ENCODE results near the gene TLR5.
"Not testable (repeated sequence)": the region's sequence is repeated elsewhere in the genome, so short reads cannot be mapped to it uniquely, and the experiment has no call there.

The TLR5 gene

DNA sequence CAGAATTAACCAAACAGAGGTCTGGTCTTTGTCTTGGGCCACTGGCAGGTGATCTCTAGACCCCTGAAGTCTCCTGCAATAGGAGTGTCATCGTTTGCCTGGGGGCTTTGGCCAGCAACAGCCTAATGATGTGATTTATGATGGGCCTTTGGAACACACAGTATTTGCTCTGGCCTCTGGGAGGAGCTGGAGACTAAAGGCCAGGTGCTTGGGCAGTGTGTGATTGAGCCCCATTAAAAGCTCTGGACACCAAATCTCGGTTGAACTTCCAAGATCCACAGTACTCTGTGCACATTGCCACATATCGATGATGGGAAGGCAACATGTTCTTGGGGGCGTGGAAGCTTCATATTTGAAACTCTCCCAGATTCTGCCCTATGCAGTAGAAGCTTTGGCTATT, 32.0 kb upstream of the TLR5 start:
- H3K9me3 ChIP-seq (ENCODE audit: insufficient read depth, low read length) = no peaks in the 10 kb centered on the region
- H3K9me2 ChIP-seq (replicated peaks; ENCODE audit: insufficient read depth, low read length) = no peaks in the 10 kb centered on the region
- H3F3A ChIP-seq (ENCODE audit: insufficient read depth) = no peaks in the 10 kb centered on the region
- no peaks in the 10 kb centered on the region for H3K27me3 ChIP-seq (ENCODE audit: low read length)
- no peak overlapping the region for H2AFZ ChIP-seq (ENCODE audit: low read depth, low read length, severe bottlenecking)
- TF ChIP-seq, protein P1, sequence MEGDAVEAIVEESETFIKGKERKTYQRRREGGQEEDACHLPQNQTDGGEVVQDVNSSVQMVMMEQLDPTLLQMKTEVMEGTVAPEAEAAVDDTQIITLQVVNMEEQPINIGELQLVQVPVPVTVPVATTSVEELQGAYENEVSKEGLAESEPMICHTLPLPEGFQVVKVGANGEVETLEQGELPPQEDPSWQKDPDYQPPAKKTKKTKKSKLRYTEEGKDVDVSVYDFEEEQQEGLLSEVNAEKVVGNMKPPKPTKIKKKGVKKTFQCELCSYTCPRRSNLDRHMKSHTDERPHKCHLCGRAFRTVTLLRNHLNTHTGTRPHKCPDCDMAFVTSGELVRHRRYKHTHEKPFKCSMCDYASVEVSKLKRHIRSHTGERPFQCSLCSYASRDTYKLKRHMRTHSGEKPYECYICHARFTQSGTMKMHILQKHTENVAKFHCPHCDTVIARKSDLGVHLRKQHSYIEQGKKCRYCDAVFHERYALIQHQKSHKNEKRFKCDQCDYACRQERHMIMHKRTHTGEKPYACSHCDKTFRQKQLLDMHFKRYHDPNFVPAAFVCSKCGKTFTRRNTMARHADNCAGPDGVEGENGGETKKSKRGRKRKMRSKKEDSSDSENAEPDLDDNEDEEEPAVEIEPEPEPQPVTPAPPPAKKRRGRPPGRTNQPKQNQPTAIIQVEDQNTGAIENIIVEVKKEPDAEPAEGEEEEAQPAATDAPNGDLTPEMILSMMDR (IDR thresholded peaks at IDR 0.05; ENCODE audit: insufficient read depth, low read length, poor library complexity, severe bottlenecking) = no peak
- TF ChIP-seq EZH2phosphoT487 (conservative IDR thresholded peaks at IDR 0.05; ENCODE audit: low read length) = no peak
- no peak overlapping the region for H3K4me3 ChIP-seq (ENCODE audit: insufficient read depth, low read length, poor library complexity, severe bottlenecking)
- H4K20me1 ChIP-seq (ENCODE audit: low read depth, low read length) = no peaks in the 10 kb centered on the region
- H3K27ac ChIP-seq (ENCODE audit: low read depth, low read length) = no peak overlapping the region
- H3K9ac ChIP-seq (ENCODE audit: low read length) = no peak overlapping the region
- H3K36me3 ChIP-seq (ENCODE audit: low read length) = no peaks in the 10 kb centered on the region
- no peak overlapping the region for H3K4me2 ChIP-seq (ENCODE audit: low read depth, low read length, poor library complexity, severe bottlenecking)
- H3K79me2 ChIP-seq (ENCODE audit: insufficient read depth, low read length) = no peaks in the 10 kb centered on the region

DNA sequence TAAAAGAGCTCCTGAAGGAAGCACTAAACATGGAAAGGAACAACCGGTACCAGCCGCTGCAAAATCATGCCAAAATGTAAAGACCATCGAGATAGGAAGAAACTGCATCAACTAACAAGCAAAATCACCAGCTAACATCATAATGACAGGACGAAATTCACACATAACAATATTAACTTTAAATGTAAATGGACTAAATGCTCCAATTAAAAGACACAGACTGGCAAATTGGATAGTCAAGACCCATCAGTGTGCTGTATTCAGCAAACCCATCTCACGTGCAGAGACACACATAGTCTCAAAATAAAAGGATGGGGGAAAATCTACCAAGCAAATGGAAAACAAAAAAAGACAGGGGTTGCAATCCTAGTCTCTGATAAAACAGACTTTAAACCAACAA, 26.4 kb upstream of the TLR5 start:
- H3K27ac ChIP-seq (ENCODE audit: low read depth, low read length); H3K27me3 ChIP-seq (ENCODE audit: low read length); H3F3A ChIP-seq (ENCODE audit: insufficient read depth); H3K4me2 ChIP-seq (ENCODE audit: low read depth, low read length, poor library complexity, severe bottlenecking); H3K9ac ChIP-seq (ENCODE audit: low read length); H3K9me2 ChIP-seq (replicated peaks; ENCODE audit: insufficient read depth, low read length); H3K4me3 ChIP-seq (ENCODE audit: insufficient read depth, low read length, poor library complexity, severe bottlenecking); H3K9me3 ChIP-seq (ENCODE audit: insufficient read depth, low read length); H3K79me2 ChIP-seq (ENCODE audit: insufficient read depth, low read length); H2AFZ ChIP-seq (ENCODE audit: low read depth, low read length, severe bottlenecking); H4K20me1 ChIP-seq (ENCODE audit: low read depth, low read length); H3K36me3 ChIP-seq (ENCODE audit: low read length): not testable (repeated sequence)

DNA sequence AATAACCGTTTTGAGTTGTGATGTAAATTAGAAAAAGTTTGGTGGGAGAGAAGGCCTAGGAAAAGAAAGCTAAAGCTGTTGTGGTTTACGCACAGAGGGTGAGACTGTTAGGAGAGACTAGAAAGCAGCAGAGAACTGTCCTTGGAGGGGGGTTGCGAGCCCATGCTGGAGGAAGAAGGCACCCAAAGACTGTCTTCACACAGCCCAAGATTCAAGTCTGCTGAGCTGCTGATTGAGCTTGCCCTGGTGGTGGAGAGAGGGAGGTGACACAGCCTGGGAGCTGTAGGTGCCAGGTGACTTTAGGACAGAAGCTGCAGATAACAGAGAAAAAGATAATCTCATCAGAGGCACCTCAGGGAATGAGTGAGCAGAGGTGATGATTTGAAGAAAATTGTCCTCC, 18.3 kb upstream of the TLR5 start:
- Histone ChIP-seq H3F3A (ENCODE audit: insufficient read depth) (no peaks in the 10 kb centered on the region), H2AFZ (ENCODE audit: low read depth, low read length, severe bottlenecking) (no peak overlapping the region)
- TF ChIP-seq EZH2phosphoT487 (conservative IDR thresholded peaks at IDR 0.05; ENCODE audit: low read length) = no peak

GRCh38 chr1:223156343-223156742, 13.3 kb upstream of the TLR5 start:
- Histone ChIP-seq H3K79me2 (ENCODE audit: insufficient read depth, low read length) (no peaks in the 10 kb centered on the region), H3K9ac (ENCODE audit: low read length) (no peak overlapping the region), H3K9me2 (replicated peaks; ENCODE audit: insufficient read depth, low read length) (no peaks in the 10 kb centered on the region), H2AFZ (ENCODE audit: low read depth, low read length, severe bottlenecking) (no peak overlapping the region), H3K36me3 (ENCODE audit: low read length) (no peaks in the 10 kb centered on the region), H3K27ac (ENCODE audit: low read depth, low read length) (no peak overlapping the region), H4K20me1 (ENCODE audit: low read depth, low read length) (no peaks in the 10 kb centered on the region), H3F3A (ENCODE audit: insufficient read depth) (no peaks in the 10 kb centered on the region), H3K4me3 (ENCODE audit: insufficient read depth, low read length, poor library complexity, severe bottlenecking) (no peak overlapping the region), H3K27me3 (ENCODE audit: low read length) (no peaks in the 10 kb centered on the region), H3K4me2 (ENCODE audit: low read depth, low read length, poor library complexity, severe bottlenecking) (no peak overlapping the region), H3K9me3 (ENCODE audit: insufficient read depth, low read length) (no peaks in the 10 kb centered on the region)
- TF ChIP-seq, protein P1 (IDR thresholded peaks at IDR 0.05; ENCODE audit: insufficient read depth, low read length, poor library complexity, severe bottlenecking) = no peak
- TF ChIP-seq EZH2phosphoT487 (conservative IDR thresholded peaks at IDR 0.05; ENCODE audit: low read length) = no peak

More for the DNA sequence above, 18.3 kb upstream of the TLR5 start:
- no peak overlapping the region for H3K9ac ChIP-seq (ENCODE audit: low read length)
- H4K20me1 ChIP-seq (ENCODE audit: low read depth, low read length) = no peaks in the 10 kb centered on the region
- H3K9me3 ChIP-seq (ENCODE audit: insufficient read depth, low read length) = no peaks in the 10 kb centered on the region
- no peak overlapping the region for H3K27ac ChIP-seq (ENCODE audit: low read depth, low read length)
- no peak overlapping the region for H3K4me3 ChIP-seq (ENCODE audit: insufficient read depth, low read length, poor library complexity, severe bottlenecking)
- no peaks in the 10 kb centered on the region for H3K27me3 ChIP-seq (ENCODE audit: low read length)
- no peak overlapping the region for H3K4me2 ChIP-seq (ENCODE audit: low read depth, low read length, poor library complexity, severe bottlenecking)
- no peaks in the 10 kb centered on the region for H3K36me3 ChIP-seq (ENCODE audit: low read length)
- H3K9me2 ChIP-seq (replicated peaks; ENCODE audit: insufficient read depth, low read length) = no peaks in the 10 kb centered on the region
- H3K79me2 ChIP-seq (ENCODE audit: insufficient read depth, low read length) = no peaks in the 10 kb centered on the region

All from SU-DHL-6 (cell line).